Left lung (tissue), 10 donors: Measurements from ENCODE around the gene ETS2. TPM values are rescaled to one million over a fixed set of nuclear protein-coding genes. Genes with fewer than 3 reads are reported as not detected.

Experiments used
- ATAC-seq: fragments of 200-7000 bp; cut with Tn5 transposase; one replicate; pipeline ENCODE4 v1.9.1; 2020; ENCODE audit warnings: moderate library complexity
- DNase-seq, 4 donors: peaks; one replicate each; pipeline ENCODE4 v3.0.0-alpha.2; 2013 to 2020
- H3K27ac ChIP-seq, 2 donors: fragments of 200-600 bp; sonication (generic) in 1 of 2; one replicate each; pipeline versions ENCODE4 v1.5.0 to v1.8.0; 2020 to 2021
- H3K27me3 ChIP-seq, 2 donors: fragments of 200-600 bp; sonication (generic) in 1 of 2; one replicate each; pipeline versions ENCODE4 v1.5.0 to v1.8.0; 2020 to 2021
- H3K36me3 ChIP-seq, 2 donors: fragments of 200-600 bp; sonication (generic) in 1 of 2; one replicate each; pipeline versions ENCODE4 v1.5.0 to v1.8.0; 2020 to 2021
- H3K4me1 ChIP-seq, 2 donors: fragments of 200-600 bp; one replicate each; pipeline ENCODE4 v1.8.0; 2021
- H3K4me3 ChIP-seq, 2 donors: fragments of 200-600 bp; sonication (generic) in 1 of 2; one replicate each; pipeline versions ENCODE4 v1.5.0 to v1.8.0; 2020 to 2021; ENCODE audit warnings: mild to moderate bottlenecking in 1 of 2
- H3K9me3 ChIP-seq, 2 donors: fragments of 200-600 bp; sonication (generic) in 1 of 2; one replicate each; pipeline versions ENCODE4 v1.5.0 to v1.8.0; 2020 to 2021
- intact Hi-C, 2 donors: fragments of 100-400 bp; cut with DNase I; formaldehyde crosslinking; loops; one replicate each; pipeline versions ENCODE4 v1.11.2 to v1.14.2; 2022
- polyA plus RNA-seq, 6 donors: library from polyadenylated mRNA; unstranded; fragments of 120-200 nt; gene quantifications; one replicate each; pipeline ENCODE4 v1.2.1, GENCODE V29; 2013; ENCODE audit not compliant: insufficient read length in 6 of 6
- total RNA-seq, 2 donors: library from RNA; stranded (reverse); fragmentation: NEBNext Ultra II Directional; extraction: Animal tissue kit (Norgen Biotek cat#: 25700); gene quantifications; one replicate each; pipeline ENCODE4 v1.2.1, GENCODE V29; 2021
- TF ChIP-seq, protein P1 (sequence below), 2 donors: fragments of 200-600 bp; sonication (generic) in 1 of 2; IDR thresholded peaks; one replicate each; pipeline versions ENCODE4 v1.5.0 to v1.8.0; 2021; ENCODE audit warnings: antibody characterized with exemption in 2 of 2
- donor health status: DM: no; HTN: yes; CAD: no.
- donor health status: DM: no; HTN: no; CAD: no.

Gene ETS2
- total and polyA plus RNA-seq, 8 donors, result 93.2 to 199 (median 158) TPM

DNA sequence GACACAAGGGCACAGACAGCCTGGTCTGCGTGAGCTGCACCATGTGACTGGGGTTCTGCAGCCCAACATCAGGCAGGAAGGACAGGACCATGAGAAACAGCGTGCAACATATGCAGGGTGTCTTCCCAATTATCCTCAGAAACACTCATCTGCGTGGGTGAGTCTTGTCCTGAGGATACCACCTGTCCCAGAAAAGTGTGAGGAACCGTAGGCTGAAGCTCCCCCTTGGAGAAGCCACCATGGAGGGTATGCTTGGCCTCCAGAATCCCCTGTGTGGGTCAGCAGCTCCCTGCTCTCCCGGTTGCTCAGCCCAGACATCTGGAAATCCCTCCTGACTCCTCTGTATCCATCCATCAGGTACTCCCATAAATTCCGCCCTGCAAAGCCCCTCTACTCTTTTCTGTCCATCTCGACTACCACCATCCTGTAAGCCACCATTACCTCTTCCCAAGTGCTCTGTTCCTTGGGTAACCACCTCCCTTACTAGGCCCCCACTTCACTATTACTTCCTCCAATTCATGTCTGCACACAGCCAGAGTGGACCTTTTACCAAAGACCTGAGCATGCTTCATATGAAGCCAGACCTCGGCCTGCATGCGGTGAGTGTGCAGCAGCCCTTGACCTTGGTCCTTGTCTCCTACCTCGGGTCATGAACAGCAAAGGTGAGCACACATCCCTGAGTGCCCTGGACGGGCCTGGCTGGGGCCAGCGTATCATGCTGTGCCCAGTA is 33.0 kb downstream of the ETS2 start:
- ATAC-seq, result no peak
- H3K27ac ChIP-seq, result no peak overlapping the region

DNA sequence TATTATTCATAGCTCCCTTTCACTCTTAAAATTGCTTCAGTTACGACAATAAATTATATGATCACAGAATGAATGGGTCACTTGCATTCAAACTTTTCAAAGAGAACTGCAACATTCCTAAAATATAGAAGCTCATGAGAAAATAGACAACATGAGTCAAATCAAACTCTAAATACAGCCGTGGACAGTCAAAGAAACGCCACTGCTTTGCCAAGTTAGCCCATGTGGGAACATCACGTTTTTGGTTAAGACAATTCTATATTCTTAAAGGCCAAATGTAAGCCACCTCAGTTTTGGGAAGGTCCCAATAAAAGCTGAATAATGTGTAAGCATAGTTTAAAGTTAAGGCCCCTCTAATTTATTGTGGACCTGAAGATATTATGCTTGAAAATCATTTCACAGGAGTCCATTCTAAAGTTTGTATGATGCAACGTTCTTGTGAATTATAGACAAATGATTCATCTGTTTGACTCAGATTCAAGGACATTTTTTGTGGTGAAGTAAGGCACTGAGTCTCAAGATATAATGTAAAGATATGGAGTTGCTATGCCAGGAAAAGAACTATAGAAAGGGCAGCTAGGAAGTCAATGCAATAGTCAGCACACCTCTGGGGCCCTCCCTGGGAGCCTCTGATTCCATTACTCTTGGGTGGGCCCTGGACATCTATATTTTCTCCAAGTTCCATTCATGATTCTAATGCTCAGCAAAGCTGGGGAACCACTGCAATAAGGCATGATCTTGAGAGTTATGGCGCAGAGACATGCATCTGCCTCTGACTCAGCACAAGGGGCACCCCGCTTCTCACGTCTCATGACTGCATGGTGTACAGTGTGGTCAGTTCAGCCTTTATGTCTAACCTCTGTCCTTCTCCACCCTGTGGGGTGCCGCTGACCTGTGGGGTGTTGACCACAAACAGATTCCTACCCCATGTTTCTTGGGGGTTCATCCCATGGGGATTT is 33.9 kb downstream of the ETS2 start:
- TF ChIP-seq, protein P1, sequence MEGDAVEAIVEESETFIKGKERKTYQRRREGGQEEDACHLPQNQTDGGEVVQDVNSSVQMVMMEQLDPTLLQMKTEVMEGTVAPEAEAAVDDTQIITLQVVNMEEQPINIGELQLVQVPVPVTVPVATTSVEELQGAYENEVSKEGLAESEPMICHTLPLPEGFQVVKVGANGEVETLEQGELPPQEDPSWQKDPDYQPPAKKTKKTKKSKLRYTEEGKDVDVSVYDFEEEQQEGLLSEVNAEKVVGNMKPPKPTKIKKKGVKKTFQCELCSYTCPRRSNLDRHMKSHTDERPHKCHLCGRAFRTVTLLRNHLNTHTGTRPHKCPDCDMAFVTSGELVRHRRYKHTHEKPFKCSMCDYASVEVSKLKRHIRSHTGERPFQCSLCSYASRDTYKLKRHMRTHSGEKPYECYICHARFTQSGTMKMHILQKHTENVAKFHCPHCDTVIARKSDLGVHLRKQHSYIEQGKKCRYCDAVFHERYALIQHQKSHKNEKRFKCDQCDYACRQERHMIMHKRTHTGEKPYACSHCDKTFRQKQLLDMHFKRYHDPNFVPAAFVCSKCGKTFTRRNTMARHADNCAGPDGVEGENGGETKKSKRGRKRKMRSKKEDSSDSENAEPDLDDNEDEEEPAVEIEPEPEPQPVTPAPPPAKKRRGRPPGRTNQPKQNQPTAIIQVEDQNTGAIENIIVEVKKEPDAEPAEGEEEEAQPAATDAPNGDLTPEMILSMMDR (IDR thresholded peaks at IDR 0.05), result no peak
- Histone ChIP-seq H3K36me3 (no peaks in the 10 kb centered on the region), H3K27me3 (no peaks in the 10 kb centered on the region), H3K9me3 (no peaks in the 10 kb centered on the region), H3K4me1 (peaks cover 0 to 16% of the 10 kb centered on the region in 2 donors), H3K27ac (peak overlapping the region in 1 of 2 donors; percentile 43), H3K4me3 (no peak overlapping the region)
- intact Hi-C loops, result no loop called here
- DNase-seq (no peak), ATAC-seq (peak; percentile 60)

More for the DNA sequence above, 33.0 kb downstream of the ETS2 start:
- H3K4me1 ChIP-seq, result peaks cover 0 to 16% of the 10 kb centered on the region in 2 donors
- no peaks in the 10 kb centered on the region for H3K36me3 ChIP-seq
- H3K4me3 ChIP-seq, result no peak overlapping the region
- TF ChIP-seq, protein P1 (IDR thresholded peaks at IDR 0.05), result no peak
- H3K27me3 ChIP-seq, result no peaks in the 10 kb centered on the region
- intact Hi-C loops, result no loop called here
- DNase-seq, result no peak
- H3K9me3 ChIP-seq, result no peaks in the 10 kb centered on the region

DNA sequence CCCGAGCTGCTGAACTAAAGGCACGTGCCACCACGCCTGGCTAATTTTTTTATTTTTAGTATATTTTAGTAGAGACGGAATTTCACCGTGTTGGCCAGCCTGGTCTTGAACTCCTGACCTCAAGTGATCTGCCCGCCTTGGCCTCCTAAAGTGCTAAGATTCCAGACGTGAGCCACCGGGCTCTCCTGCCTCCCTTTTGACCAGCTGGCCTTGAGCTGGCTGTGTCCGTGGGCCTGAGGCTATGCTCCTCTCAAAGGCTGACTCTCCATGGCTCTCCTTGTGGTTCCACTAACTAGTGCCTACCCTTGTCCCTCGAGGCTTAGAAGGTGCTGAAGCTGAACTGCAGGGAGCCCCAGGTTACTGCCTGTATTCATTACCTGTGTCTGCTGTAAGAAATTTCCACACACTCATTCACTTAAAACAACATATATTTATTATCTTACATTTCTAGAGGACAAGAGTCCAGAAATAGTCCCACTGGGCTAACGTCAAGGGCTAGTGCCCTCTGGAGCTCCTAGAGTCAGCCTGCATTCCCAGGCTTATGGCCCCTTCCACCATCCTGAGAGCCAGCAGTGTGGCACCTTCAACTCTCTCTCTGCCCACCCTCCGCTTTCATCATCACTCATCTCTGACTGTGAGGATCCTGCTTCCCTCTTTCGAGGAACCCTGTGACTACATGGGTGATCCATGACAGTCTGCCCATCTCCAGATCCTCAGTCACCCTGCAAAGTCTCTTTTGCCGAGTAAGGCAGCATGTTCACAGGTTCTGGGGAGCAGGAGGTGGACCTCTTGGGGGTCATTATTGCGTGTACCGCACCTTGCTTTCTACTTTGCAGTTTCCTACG is 34.9 kb downstream of the ETS2 start:
- DNase-seq (no peak), ATAC-seq (no peak)
- no peaks in the 10 kb centered on the region for H3K27me3 ChIP-seq
- H3K27ac ChIP-seq, result no peak overlapping the region
- no peaks in the 10 kb centered on the region for H3K36me3 ChIP-seq
- H3K4me1 ChIP-seq, result peaks cover 0 to 16% of the 10 kb centered on the region in 2 donors
- no peak overlapping the region for H3K4me3 ChIP-seq
- no peaks in the 10 kb centered on the region for H3K9me3 ChIP-seq
- TF ChIP-seq, protein P1 (IDR thresholded peaks at IDR 0.05), result no peak
- intact Hi-C loops, result no loop called here

DNA sequence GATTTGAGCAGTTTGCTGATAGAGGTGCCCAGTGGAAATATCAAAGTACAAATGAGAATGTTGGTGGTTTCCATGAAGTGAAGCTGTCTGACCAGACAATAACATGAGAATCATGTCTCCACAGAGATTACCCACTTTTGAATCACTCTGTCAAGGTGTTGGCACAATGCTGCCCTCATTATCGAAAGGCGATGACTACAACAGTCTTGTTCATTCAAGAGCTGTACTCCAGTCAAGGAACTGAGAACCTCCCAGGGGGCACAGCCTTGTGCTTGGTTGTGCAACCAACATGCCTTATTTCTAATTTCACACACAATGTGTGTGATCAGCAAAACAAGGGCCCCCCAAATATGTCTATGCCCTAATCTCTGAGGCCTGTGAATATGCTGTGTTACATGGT is 35.7 kb downstream of the ETS2 start:
- Histone ChIP-seq H3K27me3 (no peaks in the 10 kb centered on the region), H3K27ac (no peak overlapping the region), H3K4me3 (no peak overlapping the region), H3K4me1 (peaks cover 0 to 16% of the 10 kb centered on the region in 2 donors), H3K36me3 (no peaks in the 10 kb centered on the region), H3K9me3 (no peaks in the 10 kb centered on the region)
- DNase-seq (no peak), ATAC-seq (peak; percentile 21)
- intact Hi-C loops, result no loop called here
- TF ChIP-seq, protein P1 (IDR thresholded peaks at IDR 0.05), result no peak
